Mononuclear cell (primary cell): ENCODE results near the gene FRMD4A. TPM values are rescaled to one million over a fixed set of nuclear protein-coding genes. Genes with fewer than 3 reads are reported as not detected.

Source experiments
- H3K27me3 ChIP-seq: 2 replicates; pipeline ENCODE4 v1.6.0; 2011; ENCODE audit warnings: low read length, control low read depth; ENCODE audit not compliant: insufficient read depth
- H3K4me1 ChIP-seq: 2 replicates; pipeline ENCODE4 v1.5.1; 2011; ENCODE audit warnings: mild to moderate bottlenecking, low read length, control low read depth; ENCODE audit not compliant: insufficient read depth
- H3K4me3 ChIP-seq: 2 replicates; pipeline ENCODE4 v1.5.1; 2011; ENCODE audit warnings: mild to moderate bottlenecking, low read length, moderate library complexity
- H3K9me3 ChIP-seq: 2 replicates; pipeline ENCODE4 v1.5.1; 2011; ENCODE audit warnings: low read depth, mild to moderate bottlenecking, control low read depth, low read length
- total RNA-seq: library from RNA; depleted of rRNA; stranded (reverse); fragments of >200 nt; gene quantifications from one replicate; pipeline ENCODE4 v1.2.3, GENCODE V29; 2012

The FRMD4A gene
- total RNA-seq, 1 donor: 0.63 TPM

- Histone ChIP-seq H3K9me3 (no peaks in the 10 kb centered on the region), H3K27me3 (no peaks in the 10 kb centered on the region), H3K4me1 (no peaks in the 10 kb centered on the region), H3K4me3 (no peak overlapping the region)
Observed at GRCh38 chr10:13984647-13985155, 346.0 kb downstream of the FRMD4A start.

- Histone ChIP-seq H3K4me1 (no peaks in the 10 kb centered on the region), H3K27me3 (no peaks in the 10 kb centered on the region), H3K4me3 (no peak overlapping the region), H3K9me3 (no peaks in the 10 kb centered on the region)
Observed at GRCh38 chr10:13983035-13983434, 347.7 kb downstream of the FRMD4A start.

GRCh38 chr10:13978533-13979115, 352.1 kb downstream of the FRMD4A start:
- Histone ChIP-seq H3K4me3 (no peak overlapping the region), H3K27me3 (no peaks in the 10 kb centered on the region), H3K4me1 (no peaks in the 10 kb centered on the region), H3K9me3 (no peaks in the 10 kb centered on the region)

GRCh38 chr10:13977861-13978532, 352.7 kb downstream of the FRMD4A start:
- no peak overlapping the region for H3K4me3 ChIP-seq
- H3K9me3 ChIP-seq: no peaks in the 10 kb centered on the region
- no peaks in the 10 kb centered on the region for H3K27me3 ChIP-seq
- H3K4me1 ChIP-seq: no peaks in the 10 kb centered on the region

- Histone ChIP-seq H3K4me3 (no peak overlapping the region), H3K9me3 (no peaks in the 10 kb centered on the region), H3K27me3 (no peaks in the 10 kb centered on the region), H3K4me1 (no peaks in the 10 kb centered on the region)
Observed at GRCh38 chr10:13973742-13974141, 357.0 kb downstream of the FRMD4A start.

- Histone ChIP-seq H3K27me3 (no peaks in the 10 kb centered on the region), H3K4me3 (no peak overlapping the region), H3K9me3 (no peaks in the 10 kb centered on the region), H3K4me1 (no peaks in the 10 kb centered on the region)
Observed at GRCh38 chr10:13972609-13973008, 358.1 kb downstream of the FRMD4A start.

GRCh38 chr10:13971601-13972475, 358.9 kb downstream of the FRMD4A start:
- H3K9me3 ChIP-seq: no peaks in the 10 kb centered on the region

GRCh38 chr10:13970957-13971353, 359.8 kb downstream of the FRMD4A start:
- H3K9me3 ChIP-seq: no peaks in the 10 kb centered on the region
- no peak overlapping the region for H3K4me3 ChIP-seq

More at GRCh38 chr10:13971601-13972475, 358.9 kb downstream of the FRMD4A start:
- H3K4me3 ChIP-seq: no peak overlapping the region
- no peaks in the 10 kb centered on the region for H3K4me1 ChIP-seq
- H3K27me3 ChIP-seq: no peaks in the 10 kb centered on the region

GRCh38 chr10:13970236-13970956, 360.3 kb downstream of the FRMD4A start:
- no peaks in the 10 kb centered on the region for H3K4me1 ChIP-seq
- no peaks in the 10 kb centered on the region for H3K9me3 ChIP-seq
- H3K4me3 ChIP-seq: no peak overlapping the region
- no peaks in the 10 kb centered on the region for H3K27me3 ChIP-seq

More at GRCh38 chr10:13970957-13971353, 359.8 kb downstream of the FRMD4A start:
- H3K27me3 ChIP-seq: no peaks in the 10 kb centered on the region
- no peaks in the 10 kb centered on the region for H3K4me1 ChIP-seq

GRCh38 chr10:13969792-13970140, 361.0 kb downstream of the FRMD4A start:
- Histone ChIP-seq H3K27me3 (no peaks in the 10 kb centered on the region), H3K9me3 (no peaks in the 10 kb centered on the region), H3K4me3 (no peak overlapping the region), H3K4me1 (no peaks in the 10 kb centered on the region)

GRCh38 chr10:13969118-13969791, 361.5 kb downstream of the FRMD4A start:
- H3K27me3 ChIP-seq: no peaks in the 10 kb centered on the region
- H3K4me1 ChIP-seq: no peaks in the 10 kb centered on the region
- H3K9me3 ChIP-seq: no peaks in the 10 kb centered on the region
- no peak overlapping the region for H3K4me3 ChIP-seq

GRCh38 chr10:13961853-13962252, 368.9 kb downstream of the FRMD4A start:
- H3K4me3 ChIP-seq: no peak overlapping the region
- no peaks in the 10 kb centered on the region for H3K4me1 ChIP-seq
- H3K27me3 ChIP-seq: peaks cover 5% of the 10 kb centered on the region
- no peaks in the 10 kb centered on the region for H3K9me3 ChIP-seq

- H3K27me3 ChIP-seq: peaks cover 5% of the 10 kb centered on the region
- no peak overlapping the region for H3K4me3 ChIP-seq
- no peaks in the 10 kb centered on the region for H3K4me1 ChIP-seq
- no peaks in the 10 kb centered on the region for H3K9me3 ChIP-seq
Observed at GRCh38 chr10:13961097-13961496, 369.6 kb downstream of the FRMD4A start.

- H3K4me3 ChIP-seq: no peak overlapping the region
- no peaks in the 10 kb centered on the region for H3K9me3 ChIP-seq
- H3K27me3 ChIP-seq: peaks cover 5% of the 10 kb centered on the region
- H3K4me1 ChIP-seq: no peaks in the 10 kb centered on the region
Observed at GRCh38 chr10:13960603-13961002, 370.1 kb downstream of the FRMD4A start.
